GM18526 (cell line): ENCODE results near the gene MGRN1.

Experiments used
- POLR2A ChIP-seq: IDR thresholded peaks from 3 replicates; pipeline ENCODE4 v1.6.1; 2011; ENCODE audit not compliant: insufficient read length; ENCODE audit errors: extremely low read depth

MGRN1 gene

GRCh38 chr16:4624015-4624826 lies at the start of gene MGRN1:
TSS of gene MGRN1 (plus strand) at chr16:4624826. CDS start at chr16:4624961, 135 bp downstream.
- TF ChIP-seq POLR2A = no peak

DNA sequence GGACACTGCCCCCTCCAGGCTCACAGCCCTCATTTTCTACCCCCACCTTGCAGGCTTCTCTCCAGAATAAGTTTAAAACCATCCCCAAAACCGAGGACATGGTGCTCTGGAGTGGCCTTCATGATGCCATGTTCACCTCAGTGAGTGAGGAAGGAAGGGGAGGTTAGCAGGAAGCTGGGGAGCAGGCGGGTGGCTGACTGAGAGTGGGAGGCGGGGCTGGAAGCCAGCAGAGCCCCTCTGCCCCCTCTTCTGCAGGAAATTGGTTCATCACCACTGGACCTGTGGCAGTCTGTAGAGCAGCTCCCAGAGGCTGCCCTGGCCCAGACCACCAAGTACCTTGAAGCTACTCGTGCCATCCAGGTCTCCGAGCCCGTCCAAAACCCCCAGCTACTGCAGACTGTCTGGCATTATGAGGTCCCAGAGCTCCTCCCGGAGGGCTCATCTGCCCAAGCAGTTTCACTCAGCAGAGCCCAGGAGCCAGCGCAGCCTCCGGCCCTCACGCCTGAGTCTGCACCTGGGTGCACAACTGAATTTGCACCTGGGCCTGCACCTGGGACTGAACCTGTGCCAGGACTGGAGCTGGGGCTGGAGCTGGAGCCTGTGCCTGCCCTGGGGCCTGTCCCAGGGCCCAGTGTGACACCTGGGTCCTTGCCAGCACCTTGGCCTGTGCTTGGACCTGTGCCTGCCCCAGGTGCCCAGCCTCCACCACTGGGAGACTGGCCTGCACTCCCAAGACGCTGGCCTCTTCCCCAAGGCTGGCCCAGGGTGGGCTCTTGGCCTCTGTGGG lies 49.5 kb upstream of the MGRN1 start:
- no peak for TF ChIP-seq POLR2A

DNA sequence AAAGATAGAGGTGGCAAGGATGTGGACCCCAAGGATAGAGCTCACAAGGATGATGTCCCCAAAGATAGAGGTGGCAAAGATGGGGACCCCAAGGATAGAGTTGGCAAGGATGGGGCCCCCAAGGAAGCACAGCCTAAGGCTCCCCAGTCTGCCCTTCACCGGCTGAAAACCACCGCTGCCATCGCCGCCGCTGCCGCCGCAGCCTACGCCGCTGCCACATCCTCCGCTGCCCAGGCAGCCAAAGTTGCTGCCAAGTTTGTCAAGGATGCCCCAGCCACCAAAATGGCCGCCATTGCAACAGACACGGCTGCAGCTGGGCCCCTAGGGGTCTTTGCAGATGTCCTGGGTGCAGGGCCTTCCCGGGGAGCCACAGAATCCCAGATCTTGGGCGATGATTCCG lies 48.6 kb upstream of the MGRN1 start:
- TF ChIP-seq POLR2A = no peak

GRCh38 chr16:4578961-4579530 lies 45.6 kb upstream of the MGRN1 start:
- TF ChIP-seq POLR2A = no peak

DNA sequence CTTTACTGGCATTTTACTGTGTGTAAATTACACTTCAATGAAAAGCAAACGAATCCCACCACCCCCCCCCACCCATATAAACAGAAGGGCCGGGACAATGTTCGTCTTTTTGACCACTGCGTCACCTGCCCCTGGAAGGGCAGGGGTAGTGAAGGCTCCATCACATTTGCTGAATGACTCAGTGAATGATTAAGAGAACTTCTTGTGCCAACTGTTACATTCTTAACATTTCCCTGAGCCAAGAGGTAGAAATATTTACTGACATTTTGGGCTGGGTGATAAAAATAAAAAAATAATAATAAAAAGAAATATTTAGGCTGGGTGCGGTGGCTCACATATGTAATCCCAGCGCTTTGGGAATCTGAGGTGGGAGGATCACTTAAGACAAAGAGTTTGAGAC lies 44.4 kb upstream of the MGRN1 start:
- no peak for TF ChIP-seq POLR2A

DNA sequence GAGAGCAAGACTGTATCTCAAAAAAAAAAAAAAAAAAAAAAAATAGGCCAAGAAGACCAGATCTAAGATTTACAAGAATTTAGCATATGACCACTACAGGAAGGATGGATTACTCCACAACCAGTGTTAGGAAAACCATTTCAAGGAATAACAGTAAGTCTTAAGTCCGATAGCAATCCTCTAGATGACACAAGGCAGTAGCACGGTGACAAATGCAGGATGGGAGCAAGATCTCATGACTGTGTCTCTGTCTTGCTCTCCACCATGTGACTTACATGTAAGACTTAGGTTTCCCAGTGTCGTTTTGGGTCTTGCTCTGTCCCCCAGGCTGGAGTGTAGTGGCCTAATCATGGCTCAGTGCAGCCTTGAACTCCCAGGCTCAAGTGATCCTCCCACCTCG lies 40.7 kb upstream of the MGRN1 start:
- no peak for TF ChIP-seq POLR2A

DNA sequence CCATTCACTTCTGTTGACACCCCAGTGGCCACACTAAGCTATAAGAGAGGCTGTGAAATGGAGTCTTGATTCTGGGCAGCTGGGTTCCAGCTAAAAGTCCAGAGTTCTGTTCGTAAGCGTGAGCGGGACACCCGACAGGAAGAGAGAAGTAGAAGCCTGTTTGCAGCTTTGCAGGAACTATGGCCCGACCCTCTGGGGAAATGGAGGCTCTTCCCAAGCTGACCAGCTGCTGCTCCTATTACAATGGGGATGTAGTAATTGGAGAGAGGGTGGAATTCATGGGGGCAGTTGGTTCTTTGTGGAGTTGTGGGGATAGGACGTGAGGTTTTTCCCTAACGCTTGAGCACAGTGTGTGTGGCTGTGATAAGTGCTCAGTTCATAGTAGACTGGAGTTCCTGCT lies 38.3 kb upstream of the MGRN1 start:
- TF ChIP-seq POLR2A = no peak

DNA sequence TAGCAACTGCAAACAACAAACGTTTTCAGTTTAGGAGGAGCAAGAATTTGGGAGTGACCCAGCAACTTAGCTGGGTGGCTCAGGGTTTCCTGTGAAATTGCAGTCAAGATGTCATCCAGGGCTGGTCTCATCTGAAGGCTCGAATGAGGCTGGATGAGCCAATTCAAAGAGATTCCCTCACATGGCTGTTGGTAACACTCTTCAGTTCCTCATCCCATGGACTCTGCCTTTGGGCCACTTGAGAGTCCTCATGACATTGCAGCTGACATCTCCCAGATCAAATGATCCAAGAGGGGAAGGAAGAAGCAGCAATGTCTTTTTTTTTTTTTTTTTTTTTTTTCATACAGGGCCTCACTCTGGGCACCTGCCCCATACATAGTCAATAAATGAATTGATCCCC lies 36.2 kb upstream of the MGRN1 start:
- TF ChIP-seq POLR2A = no peak

- no peak for TF ChIP-seq POLR2A
Measured at GRCh38 chr16:4588961-4589360, 35.7 kb upstream of the MGRN1 start.

DNA sequence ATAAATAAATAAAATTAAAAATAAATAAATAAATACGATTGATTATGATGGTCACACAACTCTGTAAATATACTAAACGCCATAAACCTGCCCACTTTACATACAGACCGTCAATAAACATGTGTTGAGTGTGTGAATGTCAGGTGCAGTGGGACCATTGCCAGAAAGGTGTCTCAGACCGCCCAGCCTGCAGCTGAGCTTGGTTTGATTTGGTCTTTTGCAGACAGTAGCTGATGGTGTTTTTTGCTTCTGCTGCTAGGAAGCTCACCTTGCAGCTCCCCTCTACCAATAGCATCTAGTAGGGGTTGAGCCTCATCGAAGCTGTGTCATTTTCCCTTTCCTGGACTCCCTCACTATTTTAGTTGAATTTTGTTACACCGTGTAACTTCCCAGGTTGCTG lies 33.4 kb upstream of the MGRN1 start:
- TF ChIP-seq POLR2A = no peak

DNA sequence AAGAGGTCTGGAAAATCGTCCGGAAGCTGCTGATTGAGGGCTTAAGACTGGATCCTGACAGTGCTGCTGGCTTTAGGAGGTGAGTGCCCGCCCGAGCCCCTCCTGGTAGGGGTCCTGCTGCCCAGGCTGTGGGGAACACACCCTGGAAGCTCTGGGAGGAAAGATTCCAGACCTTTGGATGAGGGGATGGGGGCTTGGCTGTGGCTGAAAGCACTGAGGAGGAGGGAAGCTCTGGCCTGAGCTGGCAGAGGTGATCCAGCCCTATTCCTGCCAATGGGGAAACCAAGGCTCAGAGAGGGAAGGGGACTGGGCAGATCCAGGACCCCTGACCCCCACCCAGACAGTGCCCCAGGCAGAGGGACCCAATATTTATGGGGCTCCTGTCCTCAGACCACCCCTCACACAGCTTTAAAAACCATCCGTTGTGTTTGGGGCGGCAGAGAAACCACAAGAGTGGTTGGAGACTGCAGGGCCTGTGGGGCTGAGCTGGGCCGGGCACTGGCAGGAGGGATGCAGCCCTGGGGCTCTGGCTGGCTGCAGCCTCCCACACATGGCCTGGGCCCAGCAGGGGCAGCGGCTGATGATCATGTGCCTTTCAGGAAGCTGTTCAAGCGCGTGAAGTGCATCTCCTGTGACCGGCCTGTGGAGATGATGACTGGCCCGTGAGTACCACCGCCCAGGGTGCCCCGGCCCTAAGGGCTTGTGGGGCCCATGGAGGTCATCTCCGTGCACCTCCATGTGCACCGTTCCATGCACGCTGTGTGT lies 32.7 kb upstream of the MGRN1 start:
- TF ChIP-seq POLR2A = no peak

DNA sequence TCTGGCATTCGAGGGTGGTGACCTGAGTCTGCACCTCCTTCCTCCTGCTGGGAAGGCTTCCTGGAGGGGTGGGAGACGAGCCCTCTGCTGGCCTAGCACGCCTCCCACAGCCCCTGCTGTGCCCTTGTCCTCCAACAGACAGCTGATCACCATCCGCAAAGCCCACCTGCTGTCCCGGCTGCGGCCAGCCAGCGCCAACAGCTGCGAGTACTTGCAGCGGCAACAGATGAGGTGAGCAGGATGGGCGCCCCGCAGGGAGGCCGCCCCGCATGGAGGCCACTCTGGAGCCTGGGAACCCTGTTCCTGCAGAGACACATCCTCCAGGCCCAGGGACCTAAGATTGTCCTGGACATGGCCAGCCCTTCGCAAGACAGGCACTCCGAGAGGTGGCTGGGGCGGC lies 31.5 kb upstream of the MGRN1 start:
- TF ChIP-seq POLR2A = no peak

- no peak for TF ChIP-seq POLR2A
Measured at GRCh38 chr16:4594433-4595410, 29.9 kb upstream of the MGRN1 start.

- no peak for TF ChIP-seq POLR2A
Measured at GRCh38 chr16:4597174-4597573, 27.5 kb upstream of the MGRN1 start.

DNA sequence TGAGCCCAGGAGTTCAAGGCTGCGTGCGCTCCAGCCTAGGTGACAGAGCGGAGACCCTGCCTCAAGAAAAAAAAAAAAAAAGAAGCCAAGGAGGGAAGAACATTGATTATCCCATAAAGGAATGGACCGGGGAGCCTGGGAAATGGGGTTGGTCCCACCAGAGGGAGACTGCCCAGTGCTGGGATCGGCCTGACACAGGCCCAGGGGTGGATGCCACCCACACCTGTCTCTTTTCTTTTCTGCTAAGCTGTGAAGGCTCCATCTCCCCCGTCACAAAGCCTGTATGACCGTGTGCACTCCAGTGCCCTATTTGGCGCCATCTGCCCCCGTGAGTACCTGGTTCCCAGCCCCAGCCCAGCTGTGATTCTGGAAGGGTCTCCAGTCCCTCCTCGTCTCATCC lies 25.6 kb upstream of the MGRN1 start:
- no peak for TF ChIP-seq POLR2A

DNA sequence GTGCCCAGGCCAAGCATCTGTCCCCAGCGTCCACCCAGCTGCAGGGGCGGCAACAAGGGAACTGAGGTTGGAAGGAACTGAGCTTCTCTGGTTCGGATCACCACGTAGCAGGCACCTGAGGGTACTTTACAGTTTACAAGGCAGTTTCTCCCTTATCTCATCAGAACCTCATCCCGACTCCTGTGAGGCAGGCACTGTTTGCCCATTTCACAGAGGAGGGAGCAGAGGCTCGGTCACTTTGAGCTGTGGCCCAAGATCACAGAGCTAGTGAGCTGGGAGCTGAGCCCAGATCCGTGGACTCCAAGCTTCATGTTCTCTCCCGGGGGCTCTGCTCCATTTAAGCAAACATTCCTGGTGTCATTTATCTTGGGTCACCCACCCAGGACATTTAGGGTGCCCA lies 25.1 kb upstream of the MGRN1 start:
- no peak for TF ChIP-seq POLR2A
